C4-2B (cell line): Measurements from ENCODE around the gene TMEM132D.

ENCODE experiments used
- ZFX ChIP-seq: fragments of 450-650 bp; IDR thresholded peaks from 2 replicates; pipeline ENCODE4 v1.6.1; 2017
- TF ChIP-seq, protein P1 (sequence below): fragments of 450-650 bp; conservative IDR thresholded peaks from 2 replicates; pipeline ENCODE4 v1.5.1; 2017; ENCODE audit warnings: mild to moderate bottlenecking

DNA sequence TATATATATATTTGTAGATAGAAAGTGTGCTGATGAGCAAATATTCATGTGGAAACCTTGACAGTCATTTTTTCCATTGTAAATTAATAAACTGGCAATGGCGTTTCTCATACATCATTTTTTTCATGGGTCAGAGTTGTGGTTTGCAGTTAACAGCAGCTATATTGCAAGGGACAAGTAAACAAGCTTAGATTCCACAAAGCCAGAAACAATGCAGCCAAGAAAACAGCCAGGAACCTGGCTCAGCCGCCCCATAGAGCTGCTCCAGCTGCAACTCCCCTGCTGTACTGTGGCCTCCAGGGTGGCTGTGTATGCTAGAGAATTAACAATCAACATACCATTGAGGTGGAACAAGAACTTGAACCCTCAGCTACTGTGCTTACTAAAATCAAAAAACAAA lies 298.2 kb downstream of the TMEM132D start:
- TF ChIP-seq, protein P1, sequence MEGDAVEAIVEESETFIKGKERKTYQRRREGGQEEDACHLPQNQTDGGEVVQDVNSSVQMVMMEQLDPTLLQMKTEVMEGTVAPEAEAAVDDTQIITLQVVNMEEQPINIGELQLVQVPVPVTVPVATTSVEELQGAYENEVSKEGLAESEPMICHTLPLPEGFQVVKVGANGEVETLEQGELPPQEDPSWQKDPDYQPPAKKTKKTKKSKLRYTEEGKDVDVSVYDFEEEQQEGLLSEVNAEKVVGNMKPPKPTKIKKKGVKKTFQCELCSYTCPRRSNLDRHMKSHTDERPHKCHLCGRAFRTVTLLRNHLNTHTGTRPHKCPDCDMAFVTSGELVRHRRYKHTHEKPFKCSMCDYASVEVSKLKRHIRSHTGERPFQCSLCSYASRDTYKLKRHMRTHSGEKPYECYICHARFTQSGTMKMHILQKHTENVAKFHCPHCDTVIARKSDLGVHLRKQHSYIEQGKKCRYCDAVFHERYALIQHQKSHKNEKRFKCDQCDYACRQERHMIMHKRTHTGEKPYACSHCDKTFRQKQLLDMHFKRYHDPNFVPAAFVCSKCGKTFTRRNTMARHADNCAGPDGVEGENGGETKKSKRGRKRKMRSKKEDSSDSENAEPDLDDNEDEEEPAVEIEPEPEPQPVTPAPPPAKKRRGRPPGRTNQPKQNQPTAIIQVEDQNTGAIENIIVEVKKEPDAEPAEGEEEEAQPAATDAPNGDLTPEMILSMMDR = no peak
- TF ChIP-seq ZFX = no peak
